Myocyte (in vitro differentiated cells): ENCODE data around the gene KAT2B. TPM values are rescaled to one million over a fixed set of nuclear protein-coding genes. Genes with fewer than 3 reads are reported as not detected.

Experiments used
- DNase-seq: peaks from one replicate; pipeline ENCODE4 v3.0.0-alpha.2; 2012; ENCODE audit warnings: low read depth
- total RNA-seq: library from RNA; depleted of rRNA; stranded (reverse); fragments of >200 nt; gene quantifications from 2 replicates; pipeline ENCODE4 v1.2.3, GENCODE V29; 2014

KAT2B gene
- total RNA-seq, 1 donor from 2014 or later, result 25.3 TPM

GRCh38 chr3:20064796-20065564, 24.7 kb downstream of the KAT2B start:
- peak; percentile 76 for DNase-seq

GRCh38 chr3:20066079-20066478, 25.8 kb downstream of the KAT2B start:
- DNase-seq, result no peak

DNA sequence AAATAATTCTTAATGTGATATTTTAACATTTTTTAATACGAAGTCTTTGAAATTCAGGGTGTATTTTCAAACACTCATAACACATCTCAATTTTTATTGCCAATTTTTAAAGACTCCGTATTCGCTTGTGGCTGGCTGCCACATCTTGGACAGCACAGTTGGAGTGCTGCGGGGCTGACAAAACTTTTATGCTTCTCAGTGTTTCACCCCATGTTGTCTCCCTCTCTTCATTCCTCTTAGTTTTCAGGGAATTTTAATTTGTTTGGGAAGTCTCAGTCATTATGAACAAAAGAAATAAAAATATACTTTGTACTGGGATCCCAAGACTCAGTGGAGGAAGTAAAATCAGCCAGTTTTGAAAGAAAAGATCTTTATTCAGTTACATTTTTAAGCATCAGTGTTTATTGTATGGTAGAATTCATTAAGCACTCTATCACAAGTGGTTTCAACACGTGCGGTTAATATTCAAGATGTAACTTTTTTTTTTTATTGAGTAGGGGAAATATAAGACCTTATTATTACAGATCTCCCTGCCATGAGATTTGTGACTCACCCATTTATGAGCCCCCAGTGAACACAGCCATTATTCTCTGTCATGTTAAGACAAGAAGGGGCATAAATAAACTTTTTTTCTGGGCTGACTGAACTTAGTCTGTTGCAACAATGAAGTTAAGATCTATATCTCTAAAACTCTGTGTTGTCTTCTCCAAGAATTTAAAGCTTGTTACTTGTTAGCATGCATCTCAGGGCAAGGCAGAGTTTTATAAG, 26.8 kb downstream of the KAT2B start:
- DNase-seq, result no peak

DNA sequence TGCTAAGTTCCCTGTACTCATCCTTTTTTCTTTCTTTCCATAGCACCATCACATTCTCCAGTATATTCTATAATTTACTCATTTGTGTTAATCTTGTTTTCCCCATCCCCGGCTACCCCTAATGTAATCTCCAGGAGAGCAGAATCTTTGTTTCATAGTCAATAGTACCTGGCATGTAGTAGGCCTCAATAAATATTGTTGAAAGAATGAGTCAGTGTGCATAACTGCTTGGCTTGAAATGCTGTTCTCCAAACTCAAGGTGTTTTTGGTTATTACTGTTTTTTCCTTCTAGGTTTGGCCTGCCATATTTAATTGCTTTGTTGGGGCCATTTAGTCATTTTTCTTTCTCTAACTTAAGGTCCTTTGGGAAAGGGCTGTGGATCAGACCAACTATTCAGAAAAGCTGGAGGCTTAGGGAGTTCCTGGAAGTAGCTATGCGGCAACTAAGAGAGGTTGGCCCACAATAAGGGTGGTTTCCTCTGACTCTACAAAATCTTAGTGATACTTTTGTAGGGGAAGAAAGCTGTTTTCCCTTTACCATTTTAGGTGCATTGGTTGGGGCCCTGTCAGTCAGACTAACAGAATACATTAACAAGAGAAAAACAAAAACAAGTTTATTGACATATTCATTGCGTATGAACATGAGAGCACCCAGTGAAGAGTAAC, 28.4 kb downstream of the KAT2B start:
- no peak for DNase-seq

DNA sequence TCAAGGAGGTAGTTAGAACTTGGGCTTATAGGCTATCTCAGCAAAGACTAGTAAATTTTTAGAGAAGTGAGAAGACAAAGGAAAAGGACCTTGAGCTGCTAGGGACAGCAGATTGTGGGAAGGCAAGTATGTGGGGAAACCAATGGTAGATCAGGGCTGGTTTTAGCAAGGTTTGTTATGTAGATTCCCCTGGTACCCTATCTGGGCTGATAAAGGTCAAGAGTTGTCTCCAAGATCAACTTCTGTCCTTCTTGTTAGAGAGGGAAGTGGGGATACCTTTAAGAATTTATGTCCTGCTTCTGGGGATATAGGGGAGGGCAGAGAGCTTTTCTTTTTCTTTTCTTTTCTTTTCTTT, 28.9 kb downstream of the KAT2B start:
- DNase-seq, result no peak

DNA sequence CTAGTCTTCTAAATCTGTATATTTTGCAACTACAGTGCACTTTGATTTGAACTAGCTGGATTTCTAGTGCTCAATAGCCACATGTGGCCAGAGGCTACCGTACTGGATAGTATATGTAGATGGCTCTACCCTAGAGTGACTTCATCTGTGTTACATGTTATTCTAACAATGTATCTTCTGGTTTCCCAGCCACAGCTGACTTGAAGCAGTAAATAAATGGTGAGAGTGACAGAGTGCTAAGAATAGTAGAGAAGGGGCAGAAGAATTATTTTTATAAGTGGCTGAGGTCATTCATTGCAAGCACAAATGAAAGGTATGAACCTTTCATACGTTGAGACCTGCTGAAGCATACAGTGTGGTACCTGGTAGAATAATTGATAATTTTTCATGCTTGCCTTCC, 30.9 kb downstream of the KAT2B start:
- DNase-seq, result peak; percentile 84

DNA sequence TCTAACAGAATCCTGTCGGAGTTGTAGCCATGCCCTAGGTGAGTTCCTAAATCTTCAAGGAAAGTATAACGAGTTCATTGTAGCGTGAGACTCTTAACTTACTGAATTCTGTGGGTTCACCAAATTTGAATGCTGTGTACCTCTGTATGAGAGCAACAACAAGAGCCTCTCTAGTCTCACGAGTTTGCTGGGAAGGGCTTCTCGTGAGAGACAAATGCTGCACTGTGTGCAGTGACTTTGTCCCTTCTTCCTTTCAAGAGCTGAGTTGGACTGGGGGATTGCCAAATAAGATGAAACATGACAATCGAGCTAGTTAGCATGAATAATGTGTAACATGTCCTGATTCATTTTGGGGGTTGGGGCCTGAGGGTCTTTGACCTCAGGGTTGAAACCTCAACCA, 32.2 kb downstream of the KAT2B start:
- no peak for DNase-seq

GRCh38 chr3:20073068-20073467, 32.8 kb downstream of the KAT2B start:
- no peak for DNase-seq

DNA sequence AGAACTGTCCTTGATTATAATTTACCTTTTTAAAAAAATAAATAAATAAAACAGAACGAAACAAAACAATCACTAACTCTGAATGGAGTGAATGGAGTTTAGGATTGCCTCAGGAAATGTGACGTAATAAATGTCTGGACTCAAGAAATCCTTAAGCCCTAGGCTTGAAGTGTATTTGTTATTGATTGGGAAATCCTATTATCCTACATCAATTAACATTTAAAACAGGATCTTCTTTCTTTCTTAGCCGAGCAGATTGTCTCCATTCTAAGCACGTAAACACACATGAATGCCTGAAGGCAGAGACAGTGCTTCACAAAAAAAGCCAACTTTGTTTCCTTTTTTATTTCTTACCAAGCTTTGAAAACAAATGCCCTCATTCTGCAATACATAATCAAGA, 33.4 kb downstream of the KAT2B start:
- DNase-seq, result no peak

DNA sequence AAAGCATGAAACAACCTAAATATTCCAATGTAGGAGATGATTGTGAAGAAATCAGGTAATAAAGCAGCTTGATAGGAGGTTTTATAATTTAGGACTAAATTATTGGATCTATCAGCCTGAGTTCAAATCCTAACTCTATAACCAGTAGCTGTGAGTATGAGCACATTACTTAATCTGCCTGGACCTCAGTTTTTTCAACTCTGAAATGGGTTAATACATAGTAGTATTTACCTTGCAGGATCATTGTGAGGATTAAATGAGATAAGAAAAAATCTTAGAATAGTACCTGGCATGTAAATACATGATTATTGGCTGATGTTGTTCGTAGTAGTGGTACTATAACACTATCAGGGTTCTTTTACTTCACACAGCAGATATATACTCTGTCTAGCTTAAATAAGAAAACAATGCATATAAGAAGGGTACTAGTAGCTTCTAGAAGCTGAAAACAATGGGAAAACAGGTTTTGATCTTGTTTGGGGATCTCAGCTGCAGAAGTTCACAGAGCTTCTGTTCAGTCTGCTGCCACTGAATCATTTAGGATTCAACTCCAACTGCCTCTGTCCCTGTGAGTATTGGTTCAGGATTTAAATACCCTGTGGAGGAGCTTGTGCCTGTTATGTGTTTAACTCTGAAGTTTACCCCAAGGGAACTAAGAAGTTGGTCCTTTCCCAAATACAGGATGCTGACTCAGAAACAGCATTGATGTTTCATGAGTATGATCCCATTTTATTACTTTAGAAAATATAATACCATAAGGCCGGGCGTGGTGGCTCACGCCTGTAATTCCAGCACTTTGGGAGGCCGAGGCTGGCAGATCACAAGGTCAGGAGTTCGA, 34.2 kb downstream of the KAT2B start:
- no peak for DNase-seq

DNA sequence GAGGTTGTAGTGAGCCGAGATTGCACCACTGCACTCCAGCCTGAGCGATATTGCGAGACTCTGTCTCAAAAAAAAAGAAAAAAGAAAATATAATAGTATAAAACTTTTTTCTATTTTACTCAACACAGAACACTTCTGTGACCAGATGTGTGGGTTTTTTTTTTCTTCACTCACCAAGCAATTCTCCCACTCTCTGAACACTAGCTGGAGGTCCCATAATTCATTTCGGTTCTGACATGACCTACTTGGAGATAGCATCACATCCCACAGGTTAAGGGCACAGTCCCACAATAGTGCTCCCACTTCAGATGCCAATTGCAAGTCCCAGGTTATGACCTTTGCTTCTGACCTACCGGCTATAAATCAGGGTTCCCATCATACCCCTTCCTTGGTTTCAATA, 35.0 kb downstream of the KAT2B start:
- DNase-seq, result no peak

GRCh38 chr3:20076296-20076997, 36.2 kb downstream of the KAT2B start:
- no peak for DNase-seq

- DNase-seq, result no peak
Observed at GRCh38 chr3:20077068-20077467, 36.8 kb downstream of the KAT2B start.

DNA sequence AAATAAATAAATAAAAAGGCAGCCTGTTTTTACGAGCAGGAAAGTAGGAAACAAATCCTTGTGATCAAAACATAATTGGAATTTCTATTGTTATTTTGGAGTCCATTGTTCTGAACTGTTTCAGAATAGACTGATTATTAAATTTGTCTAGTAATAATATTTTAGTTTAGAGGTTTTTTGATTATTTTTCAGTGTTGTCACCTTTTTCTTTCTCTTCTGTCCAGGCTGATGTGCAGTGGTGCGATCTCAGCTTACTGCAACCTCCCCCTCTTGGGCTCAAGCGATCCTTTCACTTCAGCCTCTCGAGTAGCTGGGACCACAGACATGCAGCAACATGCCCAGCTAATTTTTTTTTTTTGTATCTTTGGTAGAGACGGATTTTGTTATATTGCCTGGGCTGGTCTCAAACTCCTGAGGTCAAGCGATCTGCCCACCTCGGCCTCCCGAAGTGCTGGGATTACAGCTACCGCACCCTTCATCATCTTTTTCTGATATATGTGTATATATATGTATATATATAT, 38.0 kb downstream of the KAT2B start:
- no peak for DNase-seq

GRCh38 chr3:20079621-20080020, 39.4 kb downstream of the KAT2B start:
- no peak for DNase-seq

GRCh38 chr3:20080956-20081554, 40.8 kb downstream of the KAT2B start:
- peak; percentile 94 for DNase-seq

- DNase-seq, result no peak
Observed at GRCh38 chr3:20083253-20083652, 43.0 kb downstream of the KAT2B start.

GRCh38 chr3:20083953-20084352, 43.7 kb downstream of the KAT2B start:
- DNase-seq, result no peak

GRCh38 chr3:20091331-20092047, 51.2 kb downstream of the KAT2B start:
- DNase-seq, result no peak
